Retina (tissue), 1 donor: ENCODE measurements around the gene FBLN1.
A peak's percentile ranks its signal among the peaks of the same experiment; 100 is the strongest.
"Not testable (repeated sequence)": the region's sequence is repeated elsewhere in the genome, so short reads cannot be mapped to it uniquely, and the experiment has no call there.

ENCODE experiments used
- DNase-seq: peaks from one replicate; pipeline ENCODE4 v3.0.0-alpha.2; 2016

The FBLN1 gene

GRCh38 chr22:45586651-45587405, 84.1 kb downstream of the FBLN1 start:
- no peak for DNase-seq

- no peak for DNase-seq
These were observed 85.2 kb downstream of the FBLN1 start for GRCh38 chr22:45587638-45588505.

GRCh38 chr22:45589556-45589955, 86.9 kb downstream of the FBLN1 start:
- DNase-seq = no peak

GRCh38 chr22:45590262-45590661, 87.6 kb downstream of the FBLN1 start:
- DNase-seq = no peak

- not testable (repeated sequence) for DNase-seq
These were observed 89.0 kb downstream of the FBLN1 start for GRCh38 chr22:45591633-45592213.

- no peak for DNase-seq
These were observed 91.6 kb downstream of the FBLN1 start for GRCh38 chr22:45594123-45594941.

- DNase-seq = no peak
These were observed 94.9 kb downstream of the FBLN1 start for GRCh38 chr22:45597460-45598192.

- no peak for DNase-seq
These were observed 96.0 kb downstream of the FBLN1 start for GRCh38 chr22:45598596-45599217.

- no peak for DNase-seq
These were observed 97.3 kb downstream of the FBLN1 start for GRCh38 chr22:45599836-45600577.

GRCh38 chr22:45600790-45601730, 98.4 kb downstream of the FBLN1 start:
- no peak for DNase-seq

GRCh38 chr22:45602004-45602733, 99.5 kb downstream of the FBLN1 start:
- no peak for DNase-seq

- DNase-seq = no peak
These were observed 100.3 kb downstream of the FBLN1 start for GRCh38 chr22:45602824-45603595.

- no peak for DNase-seq
These were observed 100.9 kb downstream of the FBLN1 start for GRCh38 chr22:45603619-45604018.

- not testable (repeated sequence) for DNase-seq
These were observed 105.4 kb downstream of the FBLN1 start for GRCh38 chr22:45608045-45608444.

- DNase-seq = no peak
These were observed 106.1 kb downstream of the FBLN1 start for GRCh38 chr22:45608763-45609180.

- peak; percentile 42 for DNase-seq
These were observed 109.8 kb downstream of the FBLN1 start for GRCh38 chr22:45612451-45612901.

- peak; percentile 44 for DNase-seq
These were observed 110.3 kb downstream of the FBLN1 start for GRCh38 chr22:45612940-45613339.

GRCh38 chr22:45615364-45615763, 112.7 kb downstream of the FBLN1 start:
- no peak for DNase-seq
